Nephron (organoid): ENCODE measurements around the gene SLC7A6.

ENCODE experiments used
- H3K27ac Mint-ChIP-seq, 3 experiments: 2 replicates each; pipeline ENCODE4 v1.8.0; 2020; ENCODE audit warnings: mixed read lengths in 3 of 3, mild to moderate bottlenecking in 2 of 3, moderate library complexity in 1 of 3
- H3K27me3 Mint-ChIP-seq: 2 replicates; pipeline ENCODE4 v1.8.0; 2021; ENCODE audit warnings: low read depth, mild to moderate bottlenecking, moderate library complexity, mixed read lengths
- H3K36me3 Mint-ChIP-seq: 2 replicates; pipeline ENCODE4 v1.8.0; 2020; ENCODE audit warnings: low read depth, mixed read lengths
- H3K4me1 Mint-ChIP-seq: 2 replicates; pipeline ENCODE4 v1.8.0; 2020; ENCODE audit warnings: mixed read lengths
- H3K4me3 Mint-ChIP-seq, 3 experiments: 2 replicates each; pipeline ENCODE4 v1.8.0; 2020; ENCODE audit warnings: mild to moderate bottlenecking in 3 of 3, mixed read lengths in 3 of 3, moderate library complexity in 2 of 3
- H3K9me3 Mint-ChIP-seq: 2 replicates; pipeline ENCODE4 v1.8.0; 2020; ENCODE audit warnings: mixed read lengths
- CTCF ChIP-seq, 3 experiments: fragments of 200-600 bp; sonication (generic); IDR thresholded peaks; one replicate each; pipeline ENCODE4 v1.5.0; 2021; ENCODE audit warnings: antibody characterized with exemption in 3 of 3; ENCODE audit not compliant: unreplicated experiment in 3 of 3

SLC7A6 gene

GRCh38 chr16:68232335-68232734 is 32.0 kb upstream of the SLC7A6 start:
- no peaks in the 10 kb centered on the region for H3K9me3 Mint-ChIP-seq
- TF ChIP-seq CTCF (IDR thresholded peaks at IDR 0.05; ENCODE audit: unreplicated experiment in 3 of 3), result no peak
- no peak overlapping the region for H3K4me3 Mint-ChIP-seq
- peaks cover 38% of the 10 kb centered on the region for H3K27me3 Mint-ChIP-seq
- peaks cover 3% of the 10 kb centered on the region for H3K36me3 Mint-ChIP-seq
- no peak overlapping the region for H3K27ac Mint-ChIP-seq
- H3K4me1 Mint-ChIP-seq, result peaks cover 30% of the 10 kb centered on the region

GRCh38 chr16:68233085-68233834 is 31.1 kb upstream of the SLC7A6 start:
- peaks cover 45% of the 10 kb centered on the region for H3K27me3 Mint-ChIP-seq
- H3K27ac Mint-ChIP-seq, result no peak overlapping the region
- H3K4me3 Mint-ChIP-seq, result no peak overlapping the region
- H3K9me3 Mint-ChIP-seq, result no peaks in the 10 kb centered on the region
- peaks cover 24% of the 10 kb centered on the region for H3K4me1 Mint-ChIP-seq
- TF ChIP-seq CTCF (IDR thresholded peaks at IDR 0.05; ENCODE audit: unreplicated experiment in 3 of 3), result no peak
- peaks cover 3% of the 10 kb centered on the region for H3K36me3 Mint-ChIP-seq

GRCh38 chr16:68233835-68234187 is 30.5 kb upstream of the SLC7A6 start:
- Mint-ChIP-seq H3K4me1 (peaks cover 22% of the 10 kb centered on the region), H3K9me3 (no peaks in the 10 kb centered on the region), H3K27ac (no peak overlapping the region), H3K36me3 (peaks cover 3% of the 10 kb centered on the region), H3K27me3 (peaks cover 48% of the 10 kb centered on the region), H3K4me3 (no peak overlapping the region)
- TF ChIP-seq CTCF (IDR thresholded peaks at IDR 0.05; ENCODE audit: unreplicated experiment in 3 of 3), result no peak

- H3K4me1 Mint-ChIP-seq, result peaks cover 16% of the 10 kb centered on the region
- peaks cover 48% of the 10 kb centered on the region for H3K27me3 Mint-ChIP-seq
- peak overlapping the region; percentile 70 to 74 (median 73) for H3K4me3 Mint-ChIP-seq
- peak overlapping the region; percentile 8 to 82 (median 24) for H3K27ac Mint-ChIP-seq
- H3K9me3 Mint-ChIP-seq, result no peaks in the 10 kb centered on the region
- no peak for TF ChIP-seq CTCF (IDR thresholded peaks at IDR 0.05; ENCODE audit: unreplicated experiment in 3 of 3)
- H3K36me3 Mint-ChIP-seq, result no peaks in the 10 kb centered on the region
Observed at GRCh38 chr16:68234188-68235107, 29.9 kb upstream of the SLC7A6 start.

GRCh38 chr16:68235108-68235886 is 29.0 kb upstream of the SLC7A6 start:
- peaks cover 16% of the 10 kb centered on the region for H3K4me1 Mint-ChIP-seq
- H3K9me3 Mint-ChIP-seq, result no peaks in the 10 kb centered on the region
- no peak for TF ChIP-seq CTCF (IDR thresholded peaks at IDR 0.05; ENCODE audit: unreplicated experiment in 3 of 3)

More at GRCh38 chr16:68235108-68235886, 29.0 kb upstream of the SLC7A6 start:
- peak overlapping the region in 1 of 3 experiments; percentile 82 for H3K27ac Mint-ChIP-seq
- H3K4me3 Mint-ChIP-seq, result peak overlapping the region; percentile 70 to 74 (median 73)
- H3K36me3 Mint-ChIP-seq, result no peaks in the 10 kb centered on the region
- peaks cover 48% of the 10 kb centered on the region for H3K27me3 Mint-ChIP-seq
